HepG2 (cell line): ENCODE measurements around the gene IGFBP6. TPM values are rescaled to one million over a fixed set of nuclear protein-coding genes. Genes with fewer than 3 reads are reported as not detected.

Experiments used
- BCL6 ChIP-seq: IDR thresholded peaks from 2 replicates; pipeline ENCODE4 v1.6.1; 2016; ENCODE audit warnings: missing genetic modification reagents, missing compliant biosample characterization
- ETV5 ChIP-seq: IDR thresholded peaks from 2 replicates; pipeline ENCODE4 v1.6.1; 2018; ENCODE audit warnings: missing biosample characterization, missing genetic modification reagents, inconsistent platforms, borderline replicate concordance
- FOXJ3 ChIP-seq: sonication (generic); formaldehyde crosslinking; IDR thresholded peaks from 2 replicates; pipeline ENCODE4 v1.4.0; 2020; ENCODE audit warnings: missing genetic modification reagents, mild to moderate bottlenecking, borderline replicate concordance
- HHEX ChIP-seq: IDR thresholded peaks from 2 replicates; pipeline ENCODE4 v1.6.1; 2016; ENCODE audit warnings: control low read depth
- KDM1A ChIP-seq: IDR thresholded peaks from 2 replicates; pipeline ENCODE4 v1.6.1; 2016; ENCODE audit warnings: missing compliant biosample characterization
- MIER3 ChIP-seq: IDR thresholded peaks from 2 replicates; pipeline ENCODE4 v1.6.1; 2016; ENCODE audit warnings: missing compliant biosample characterization, borderline replicate concordance
- MLX ChIP-seq: IDR thresholded peaks from 2 replicates; pipeline ENCODE4 v1.6.1; 2016
- MNT ChIP-seq: fragments of 450-650 bp; IDR thresholded peaks from 2 replicates; pipeline ENCODE4 v1.6.1; 2016
- POGZ ChIP-seq: sonication (generic); formaldehyde crosslinking; IDR thresholded peaks from 2 replicates; pipeline ENCODE4 v1.4.0; 2020; ENCODE audit warnings: mild to moderate bottlenecking, missing genetic modification reagents
- SOX6 ChIP-seq, 2 experiments: fragments of 450-650 bp in 1 of 2; sonication (generic) in 1 of 2; formaldehyde crosslinking in 1 of 2; IDR thresholded peaks; 2 replicates each; pipeline versions ENCODE4 v1.4.0 to v1.6.1; 2017 to 2020; ENCODE audit warnings: antibody characterized with exemption in 1 of 2, mild to moderate bottlenecking in 1 of 2, missing genetic modification reagents in 1 of 2
- ZKSCAN8 ChIP-seq: IDR thresholded peaks from 2 replicates; pipeline ENCODE4 v1.6.1; 2016; ENCODE audit warnings: borderline replicate concordance, missing genetic modification reagents, missing compliant biosample characterization
- ZNF550 ChIP-seq: sonication (generic); formaldehyde crosslinking; IDR thresholded peaks from 2 replicates; pipeline ENCODE4 v1.4.0; 2020; ENCODE audit warnings: mild to moderate bottlenecking, missing genetic modification reagents, borderline replicate concordance
- ZNF614 ChIP-seq: IDR thresholded peaks from 2 replicates; pipeline ENCODE4 v1.6.1; 2018; ENCODE audit warnings: missing biosample characterization, missing genetic modification reagents, inconsistent platforms, borderline replicate concordance
- ZNF775 ChIP-seq: sonication (generic); formaldehyde crosslinking; IDR thresholded peaks from 2 replicates; pipeline ENCODE4 v1.4.0; 2020; ENCODE audit warnings: missing genetic modification reagents, mild to moderate bottlenecking, moderate library complexity, borderline replicate concordance
- ZSCAN21 ChIP-seq: sonication (generic); formaldehyde crosslinking; IDR thresholded peaks from 2 replicates; pipeline ENCODE4 v1.8.0; 2022; ENCODE audit warnings: mild to moderate bottlenecking, missing genetic modification reagents, moderate library complexity, borderline replicate concordance
- ZXDC ChIP-seq: sonication (generic); formaldehyde crosslinking; IDR thresholded peaks from 2 replicates; pipeline ENCODE4 v1.5.0; 2020; ENCODE audit warnings: mild to moderate bottlenecking, missing genetic modification reagents
- polyA plus RNA-seq, 8 experiments: library from polyadenylated mRNA; depleted of rRNA in 3 of 8; stranded (reverse) in 7 of 8; unstranded in 1 of 8; fragments of >200 nt; fragmentation: Illumina TruSeq in 4 of 8; extraction: Trizol in 4 of 8; gene quantifications; 2 replicates each; pipeline versions ENCODE4 v1.2.1 to v1.2.3, GENCODE V29; 2011 to 2016; ENCODE audit warnings: low read depth in 4 of 8, missing spikeins in 1 of 8, mixed read lengths in 1 of 8; ENCODE audit not compliant: insufficient read depth in 1 of 8
- total RNA-seq, 5 experiments: library from RNA; depleted of rRNA; stranded (reverse); fragments of >200 nt; fragmentation: Illumina TruSeq; extraction: Trizol; gene quantifications; 2 replicates each; pipeline ENCODE4 v1.2.3, GENCODE V29; 2016; ENCODE audit warnings: low read depth in 1 of 5
- TF ChIP-seq, protein P1 (sequence below): sonication (generic); formaldehyde crosslinking; IDR thresholded peaks from 2 replicates; pipeline ENCODE4 v1.5.0; 2020; ENCODE audit warnings: mild to moderate bottlenecking, missing genetic modification reagents, borderline replicate concordance
- TF ChIP-seq, protein P2 (sequence below), 2 experiments: sonication (generic) in 1 of 2; formaldehyde crosslinking in 1 of 2; IDR thresholded peaks; 2 replicates each; pipeline versions ENCODE4 v1.4.0 to v1.6.1; 2018 to 2020; ENCODE audit warnings: missing genetic modification reagents in 2 of 2, borderline replicate concordance in 1 of 2, low read depth in 1 of 2, mild to moderate bottlenecking in 1 of 2, missing biosample characterization in 1 of 2

Gene IGFBP6
- total and polyA plus RNA-seq, 2 of the 13 experiments (the other 11 are each of a cell fraction or from before 2014, with no cell fraction given), result 3.9 to 25.2 TPM

- TF ChIP-seq, protein P1, sequence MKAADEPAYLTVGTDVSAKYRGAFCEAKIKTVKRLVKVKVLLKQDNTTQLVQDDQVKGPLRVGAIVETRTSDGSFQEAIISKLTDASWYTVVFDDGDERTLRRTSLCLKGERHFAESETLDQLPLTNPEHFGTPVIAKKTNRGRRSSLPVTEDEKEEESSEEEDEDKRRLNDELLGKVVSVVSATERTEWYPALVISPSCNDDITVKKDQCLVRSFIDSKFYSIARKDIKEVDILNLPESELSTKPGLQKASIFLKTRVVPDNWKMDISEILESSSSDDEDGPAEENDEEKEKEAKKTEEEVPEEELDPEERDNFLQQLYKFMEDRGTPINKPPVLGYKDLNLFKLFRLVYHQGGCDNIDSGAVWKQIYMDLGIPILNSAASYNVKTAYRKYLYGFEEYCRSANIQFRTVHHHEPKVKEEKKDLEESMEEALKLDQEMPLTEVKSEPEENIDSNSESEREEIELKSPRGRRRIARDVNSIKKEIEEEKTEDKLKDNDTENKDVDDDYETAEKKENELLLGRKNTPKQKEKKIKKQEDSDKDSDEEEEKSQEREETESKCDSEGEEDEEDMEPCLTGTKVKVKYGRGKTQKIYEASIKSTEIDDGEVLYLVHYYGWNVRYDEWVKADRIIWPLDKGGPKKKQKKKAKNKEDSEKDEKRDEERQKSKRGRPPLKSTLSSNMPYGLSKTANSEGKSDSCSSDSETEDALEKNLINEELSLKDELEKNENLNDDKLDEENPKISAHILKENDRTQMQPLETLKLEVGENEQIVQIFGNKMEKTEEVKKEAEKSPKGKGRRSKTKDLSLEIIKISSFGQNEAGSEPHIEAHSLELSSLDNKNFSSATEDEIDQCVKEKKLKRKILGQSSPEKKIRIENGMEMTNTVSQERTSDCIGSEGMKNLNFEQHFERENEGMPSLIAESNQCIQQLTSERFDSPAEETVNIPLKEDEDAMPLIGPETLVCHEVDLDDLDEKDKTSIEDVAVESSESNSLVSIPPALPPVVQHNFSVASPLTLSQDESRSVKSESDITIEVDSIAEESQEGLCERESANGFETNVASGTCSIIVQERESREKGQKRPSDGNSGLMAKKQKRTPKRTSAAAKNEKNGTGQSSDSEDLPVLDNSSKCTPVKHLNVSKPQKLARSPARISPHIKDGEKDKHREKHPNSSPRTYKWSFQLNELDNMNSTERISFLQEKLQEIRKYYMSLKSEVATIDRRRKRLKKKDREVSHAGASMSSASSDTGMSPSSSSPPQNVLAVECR (CRISPR knock-in tag), result no peak; the same call in 1 of the 2 replicates
- TF ChIP-seq ZXDC (CRISPR knock-in tag) (no peak), ZNF550 (CRISPR knock-in tag) (no peak), BCL6 (peak; percentile 63), ETV5 (CRISPR knock-in tag) (peak; percentile 95), KDM1A (CRISPR knock-in tag) (peak; percentile 67; the same call in 1 of the 2 replicates), ZKSCAN8 (CRISPR knock-in tag) (0 out of 2 replicates have a peak, but pooled peaks have one; percentile 33), MIER3 (CRISPR knock-in tag) (peak; percentile 24; the same call in 1 of the 2 replicates), ZSCAN21 (CRISPR knock-in tag) (no peak), MNT (no peak), ZNF614 (CRISPR knock-in tag) (0 out of 2 replicates have a peak, but pooled peaks have one; percentile 44), FOXJ3 (CRISPR knock-in tag) (peak; percentile 63; the same call in 1 of the 2 replicates), POGZ (CRISPR knock-in tag) (peak; percentile 43; the same call in 1 of the 2 replicates), ZNF775 (CRISPR knock-in tag) (no peak), SOX6 (IDR thresholded peaks at IDR 0.05) (no peak), SOX6 (CRISPR knock-in tag; IDR thresholded peaks at IDR 0.05) (peak; percentile 72), HHEX (peak; percentile 36; the same call in 1 of the 2 replicates), MLX (peak; percentile 88)
- TF ChIP-seq, protein P2, sequence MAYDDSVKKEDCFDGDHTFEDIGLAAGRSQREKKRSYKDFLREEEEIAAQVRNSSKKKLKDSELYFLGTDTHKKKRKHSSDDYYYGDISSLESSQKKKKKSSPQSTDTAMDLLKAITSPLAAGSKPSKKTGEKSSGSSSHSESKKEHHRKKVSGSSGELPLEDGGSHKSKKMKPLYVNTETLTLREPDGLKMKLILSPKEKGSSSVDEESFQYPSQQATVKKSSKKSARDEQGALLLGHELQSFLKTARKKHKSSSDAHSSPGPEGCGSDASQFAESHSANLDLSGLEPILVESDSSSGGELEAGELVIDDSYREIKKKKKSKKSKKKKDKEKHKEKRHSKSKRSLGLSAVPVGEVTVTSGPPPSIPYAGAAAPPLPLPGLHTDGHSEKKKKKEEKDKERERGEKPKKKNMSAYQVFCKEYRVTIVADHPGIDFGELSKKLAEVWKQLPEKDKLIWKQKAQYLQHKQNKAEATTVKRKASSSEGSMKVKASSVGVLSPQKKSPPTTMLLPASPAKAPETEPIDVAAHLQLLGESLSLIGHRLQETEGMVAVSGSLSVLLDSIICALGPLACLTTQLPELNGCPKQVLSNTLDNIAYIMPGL (CRISPR knock-in tag; IDR thresholded peaks at IDR 0.05; ENCODE audit: borderline replicate concordance in 1 of 2, low read depth in 1 of 2), result 0 out of 4 replicates have a peak, but pooled peaks of 1 of the 2 experiments have one; percentile 29
Measured at GRCh38 chr12:53103860-53104305, 6.4 kb downstream of the IGFBP6 start (continued).
